HEK293T (cell line): ENCODE data around the gene AVPR1B.

ENCODE experiments used
- ARNT ChIP-seq: fragments of 450-650 bp; IDR thresholded peaks from 2 replicates; pipeline ENCODE4 v1.6.1; 2017; ENCODE audit warnings: mild to moderate bottlenecking
- ELF4 ChIP-seq: fragments of 450-650 bp; IDR thresholded peaks from 2 replicates; pipeline ENCODE4 v1.6.1; 2017; ENCODE audit warnings: antibody characterized with exemption
- FOXM1 ChIP-seq: fragments of 450-650 bp; IDR thresholded peaks from 2 replicates; pipeline ENCODE4 v1.6.1; 2017; ENCODE audit warnings: mild to moderate bottlenecking, borderline replicate concordance
- NFRKB ChIP-seq: fragments of 450-650 bp; IDR thresholded peaks from 2 replicates; pipeline ENCODE4 v1.6.1; 2016; ENCODE audit warnings: mild to moderate bottlenecking, moderate library complexity
- PKNOX1 ChIP-seq: fragments of 450-650 bp; IDR thresholded peaks from 2 replicates; pipeline ENCODE4 v1.6.1; 2016
- SP1 ChIP-seq: fragments of 450-650 bp; IDR thresholded peaks from 2 replicates; pipeline ENCODE4 v1.6.1; 2017
- SUZ12 ChIP-seq: fragments of 450-650 bp; IDR thresholded peaks from 2 replicates; pipeline ENCODE4 v1.6.1; 2016; ENCODE audit warnings: mild to moderate bottlenecking

- no peak for TF ChIP-seq FOXM1
- TF ChIP-seq NFRKB: no peak
- no peak for TF ChIP-seq PKNOX1
- TF ChIP-seq SP1: no peak
- no peak for TF ChIP-seq ARNT
- TF ChIP-seq ELF4: no peak
- no peak for TF ChIP-seq SUZ12
Observed at GRCh38 chr1:206097381-206097780, 19.8 kb downstream of the AVPR1B start.
